ENCODE data around the gene CFAP74. TPM values are rescaled to one million over a fixed set of nuclear protein-coding genes. Genes with fewer than 3 reads are reported as not detected.
A peak's percentile ranks its signal among the peaks of the same experiment; 100 is the strongest.

The CFAP74 gene
- total RNA-seq, 1 experiment from 2014 or later: not detected

DNA sequence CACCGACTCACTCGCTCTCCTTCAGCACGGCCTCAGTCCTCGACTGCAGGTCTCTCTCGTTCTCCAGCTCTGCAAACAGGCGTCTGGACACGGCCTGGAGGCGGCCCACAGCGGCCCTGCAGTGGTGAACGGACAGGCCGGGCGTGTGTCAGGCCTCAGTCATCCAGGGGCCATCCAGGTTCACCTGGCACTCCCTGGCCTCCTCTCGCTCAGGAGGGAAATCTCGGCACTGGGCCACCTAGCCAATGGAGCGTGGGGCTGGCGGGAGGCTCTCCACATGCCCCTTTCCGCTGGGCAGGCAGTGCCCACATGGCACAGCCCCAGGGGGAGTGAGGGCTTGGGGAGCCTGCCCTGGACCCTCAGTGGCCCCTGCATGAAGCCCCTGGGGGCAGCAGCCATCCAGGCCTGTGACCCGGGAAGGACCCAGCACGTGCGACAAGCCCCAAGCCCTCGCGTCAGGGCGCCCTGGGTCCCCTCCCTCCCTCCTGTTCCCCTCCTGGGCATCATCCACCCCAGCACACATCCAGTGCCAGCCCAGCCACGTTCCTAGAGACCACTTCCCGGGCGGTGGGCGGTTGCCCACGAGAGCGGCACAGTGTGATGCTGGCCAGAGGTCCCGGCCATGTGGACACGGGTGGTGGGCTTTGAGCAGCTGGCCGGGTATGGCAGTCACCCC is 18.1 kb downstream of the CFAP74 start:
- no peak overlapping the region for H3K4me3 ChIP-seq (ENCODE audit: low read length)
- ChIA-PET CTCF (no interaction called here), POLR2A (ENCODE audit: unreplicated experiment) (no interaction called here)
- H3F3A ChIP-seq (ENCODE audit: low read length, unreplicated experiment): no peaks in the 10 kb centered on the region
- no peaks in the 10 kb centered on the region for H3K27me3 ChIP-seq (ENCODE audit: low read length)
- no peaks in the 10 kb centered on the region for H3K36me3 ChIP-seq (ENCODE audit: low read depth, low read length)
- no peaks in the 10 kb centered on the region for H4K20me1 ChIP-seq (ENCODE audit: low read length)
- BruUV-seq (replicated peaks): no TSS peak
- H3K9ac ChIP-seq (ENCODE audit: low read length): no peak overlapping the region
- peak; percentile 60 for ATAC-seq
- H3K4me2 ChIP-seq (ENCODE audit: low read length): no peak overlapping the region
- no peaks in the 10 kb centered on the region for H3K9me2 ChIP-seq (replicated peaks; ENCODE audit: low read length)
- no peak overlapping the region for H2AFZ ChIP-seq (ENCODE audit: low read length)
- TF ChIP-seq EZH2phosphoT487 (IDR thresholded peaks at IDR 0.05; ENCODE audit: borderline replicate concordance, low read length): no peak
- TF ChIP-seq, protein P1, sequence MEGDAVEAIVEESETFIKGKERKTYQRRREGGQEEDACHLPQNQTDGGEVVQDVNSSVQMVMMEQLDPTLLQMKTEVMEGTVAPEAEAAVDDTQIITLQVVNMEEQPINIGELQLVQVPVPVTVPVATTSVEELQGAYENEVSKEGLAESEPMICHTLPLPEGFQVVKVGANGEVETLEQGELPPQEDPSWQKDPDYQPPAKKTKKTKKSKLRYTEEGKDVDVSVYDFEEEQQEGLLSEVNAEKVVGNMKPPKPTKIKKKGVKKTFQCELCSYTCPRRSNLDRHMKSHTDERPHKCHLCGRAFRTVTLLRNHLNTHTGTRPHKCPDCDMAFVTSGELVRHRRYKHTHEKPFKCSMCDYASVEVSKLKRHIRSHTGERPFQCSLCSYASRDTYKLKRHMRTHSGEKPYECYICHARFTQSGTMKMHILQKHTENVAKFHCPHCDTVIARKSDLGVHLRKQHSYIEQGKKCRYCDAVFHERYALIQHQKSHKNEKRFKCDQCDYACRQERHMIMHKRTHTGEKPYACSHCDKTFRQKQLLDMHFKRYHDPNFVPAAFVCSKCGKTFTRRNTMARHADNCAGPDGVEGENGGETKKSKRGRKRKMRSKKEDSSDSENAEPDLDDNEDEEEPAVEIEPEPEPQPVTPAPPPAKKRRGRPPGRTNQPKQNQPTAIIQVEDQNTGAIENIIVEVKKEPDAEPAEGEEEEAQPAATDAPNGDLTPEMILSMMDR (conservative IDR thresholded peaks at IDR 0.05; ENCODE audit: low read depth, low read length): no peak
- TF ChIP-seq EZH2 (IDR thresholded peaks at IDR 0.05; ENCODE audit: low read length, unreplicated experiment): no peak
- H3K9me3 ChIP-seq (ENCODE audit: low read length): no peaks in the 10 kb centered on the region
- DNase-seq: peak; percentile 13
- no peaks in the 10 kb centered on the region for H3K4me1 ChIP-seq (ENCODE audit: insufficient read depth, low read length)
- intact Hi-C loops (cut with micrococcal nuclease): no loop called here
- no peak overlapping the region for H3K27ac ChIP-seq (ENCODE audit: low read length)
- H3K79me2 ChIP-seq (ENCODE audit: low read length): no peaks in the 10 kb centered on the region

- TF ChIP-seq, protein P1 (conservative IDR thresholded peaks at IDR 0.05; ENCODE audit: low read depth, low read length): no peak
- TF ChIP-seq EZH2phosphoT487 (IDR thresholded peaks at IDR 0.05; ENCODE audit: borderline replicate concordance, low read length): no peak
- TF ChIP-seq EZH2 (IDR thresholded peaks at IDR 0.05; ENCODE audit: low read length, unreplicated experiment): no peak
- no peaks in the 10 kb centered on the region for H3K36me3 ChIP-seq (ENCODE audit: low read depth, low read length)
- no peaks in the 10 kb centered on the region for H3K9me3 ChIP-seq (ENCODE audit: low read length)
- no peaks in the 10 kb centered on the region for H3K79me2 ChIP-seq (ENCODE audit: low read length)
- H3K9ac ChIP-seq (ENCODE audit: low read length): no peak overlapping the region
- DNase-seq (no peak), ATAC-seq (0 out of 2 replicates have a peak, but pooled peaks have one; percentile 18)
- H4K20me1 ChIP-seq (ENCODE audit: low read length): no peaks in the 10 kb centered on the region
- no peaks in the 10 kb centered on the region for H3F3A ChIP-seq (ENCODE audit: low read length, unreplicated experiment)
- intact Hi-C loops (cut with micrococcal nuclease): no loop called here
- H3K4me3 ChIP-seq (ENCODE audit: low read length): no peak overlapping the region
- CTCF ChIA-PET: interaction anchor here (1.1 kb wide), 1 partner anchor 24 kb away, joined by 4 read pairs; no protein-coding TSS in a partner anchor
- POLR2A ChIA-PET (ENCODE audit: unreplicated experiment): no interaction called here
- H3K27me3 ChIP-seq (ENCODE audit: low read length): no peaks in the 10 kb centered on the region
- no TSS peak for BruUV-seq (replicated peaks)
- no peak overlapping the region for H2AFZ ChIP-seq (ENCODE audit: low read length)
- no peaks in the 10 kb centered on the region for H3K4me1 ChIP-seq (ENCODE audit: insufficient read depth, low read length)
- no peak overlapping the region for H3K4me2 ChIP-seq (ENCODE audit: low read length)
- H3K27ac ChIP-seq (ENCODE audit: low read length): no peak overlapping the region
- H3K9me2 ChIP-seq (replicated peaks; ENCODE audit: low read length): no peaks in the 10 kb centered on the region
Observed at GRCh38 chr1:1984560-1985070, 19.0 kb downstream of the CFAP74 start.

Measured in PC-3 (cell line).